Fibroblast of skin of scalp (primary cell): ENCODE results near the gene FAM53B.

Experiments
- DNase-seq: peaks from one replicate; pipeline ENCODE4 v3.0.0-alpha.2; 2013

Gene FAM53B

GRCh38 chr10:124607693-124608092 is 136.5 kb downstream of the FAM53B start:
- DNase-seq = no peak

- no peak for DNase-seq
Measured at GRCh38 chr10:124606822-124607221, 137.4 kb downstream of the FAM53B start.

- DNase-seq = no peak
Measured at GRCh38 chr10:124605856-124606812, 138.0 kb downstream of the FAM53B start.

GRCh38 chr10:124605481-124605855 is 138.7 kb downstream of the FAM53B start:
- no peak for DNase-seq

GRCh38 chr10:124605001-124605370 is 139.2 kb downstream of the FAM53B start:
- no peak for DNase-seq

- DNase-seq = no peak
Measured at GRCh38 chr10:124604214-124605000, 139.8 kb downstream of the FAM53B start.

GRCh38 chr10:124603376-124604213 is 140.6 kb downstream of the FAM53B start:
- DNase-seq = no peak

GRCh38 chr10:124602646-124603365 is 141.4 kb downstream of the FAM53B start:
- DNase-seq = no peak

GRCh38 chr10:124602121-124602561 is 142.0 kb downstream of the FAM53B start:
- DNase-seq = no peak

GRCh38 chr10:124601431-124602120 is 142.6 kb downstream of the FAM53B start:
- DNase-seq = no peak

- DNase-seq = no peak
Measured at GRCh38 chr10:124601016-124601415, 143.2 kb downstream of the FAM53B start.

- DNase-seq = no peak
Measured at GRCh38 chr10:124600051-124600880, 143.9 kb downstream of the FAM53B start.

GRCh38 chr10:124599588-124600050 is 144.6 kb downstream of the FAM53B start:
- no peak for DNase-seq

GRCh38 chr10:124598773-124599587 is 145.2 kb downstream of the FAM53B start:
- no peak for DNase-seq

GRCh38 chr10:124598196-124598595 is 146.0 kb downstream of the FAM53B start:
- no peak for DNase-seq

GRCh38 chr10:124597846-124598165 is 146.4 kb downstream of the FAM53B start:
- no peak for DNase-seq

GRCh38 chr10:124596962-124597845 is 147.0 kb downstream of the FAM53B start:
- no peak for DNase-seq

GRCh38 chr10:124596116-124596785 is 147.9 kb downstream of the FAM53B start:
- no peak for DNase-seq
